Activated CD4-positive, alpha-beta T cell treated with anti-CD3 and anti-CD28 coated beads, Interleukin-2, amount 50 U/mL, for 1 hour (primary cell): ENCODE data around the gene KCNH3.

ENCODE experiments used
- DNase-seq: peaks from one replicate; pipeline ENCODE4 v3.0.0-alpha.2; 2020

Gene KCNH3

GRCh38 chr12:49564686-49565405, 26.0 kb downstream of the KCNH3 start:
- DNase-seq: no peak

- DNase-seq: no peak
Observed at GRCh38 chr12:49565406-49566265, 26.8 kb downstream of the KCNH3 start.

- DNase-seq: no peak
Observed at GRCh38 chr12:49566361-49566760, 27.5 kb downstream of the KCNH3 start.

- DNase-seq: no peak
Observed at GRCh38 chr12:49567302-49567610, 28.4 kb downstream of the KCNH3 start.

- DNase-seq: peak; percentile 89
Observed at GRCh38 chr12:49567611-49568441, 29.0 kb downstream of the KCNH3 start, which contains the start of gene MCRS1. Gene MCRS1, minus strand, starts transcription at chr12:49568142. Its CDS starts 1,411 bp downstream, at chr12:49566731.

GRCh38 chr12:49568442-49569162, 29.8 kb downstream of the KCNH3 start:
- DNase-seq: no peak

- DNase-seq: no peak
Observed at GRCh38 chr12:49577589-49578315, 38.9 kb downstream of the KCNH3 start.

- DNase-seq: no peak
Observed at GRCh38 chr12:49578471-49579112, 39.8 kb downstream of the KCNH3 start.

- DNase-seq: peak; percentile 49
Observed at GRCh38 chr12:49580572-49581535, 42.0 kb downstream of the KCNH3 start.

- DNase-seq: no peak
Observed at GRCh38 chr12:49582201-49582600, 43.4 kb downstream of the KCNH3 start.

- DNase-seq: no peak
Observed at GRCh38 chr12:49582850-49583249, 44.0 kb downstream of the KCNH3 start.

GRCh38 chr12:49583366-49584094, 44.7 kb downstream of the KCNH3 start:
- no peak for DNase-seq

- no peak for DNase-seq
Observed at GRCh38 chr12:49584591-49584990, 45.8 kb downstream of the KCNH3 start.

GRCh38 chr12:49585477-49586459, 46.9 kb downstream of the KCNH3 start:
- DNase-seq: no peak

GRCh38 chr12:49587174-49587908, 48.5 kb downstream of the KCNH3 start:
- no peak for DNase-seq

- DNase-seq: no peak
Observed at GRCh38 chr12:49588281-49588680, 49.5 kb downstream of the KCNH3 start.
